ENCODE results near the gene KLHL40.

- no peak for TF ChIP-seq POLR2A (IDR thresholded peaks at IDR 0.05; ENCODE audit: low read length)
- TF ChIP-seq GATA1 (IDR thresholded peaks at IDR 0.05; ENCODE audit: low read depth, low read length) = no peak
Observed at GRCh38 chr3:42725454-42725853, 40.1 kb downstream of the KLHL40 start.

Data from erythroblast (primary cell).